K562 (cell line): ENCODE results near the gene LRRC9. TPM values are rescaled to one million over a fixed set of nuclear protein-coding genes. Genes with fewer than 3 reads are reported as not detected.
A peak's percentile ranks its signal among the peaks of the same experiment; 100 is the strongest.

Experiments
- ADNP ChIP-seq: fragments of 200-800 bp; sonication (Bioruptor generic); IDR thresholded peaks from 2 replicates; pipeline ENCODE4 v1.6.1; 2016; ENCODE audit warnings: missing genetic modification characterization, missing compliant biosample characterization
- CBX2 ChIP-seq: fragments of 200-600 bp; sonication (generic); IDR thresholded peaks from one replicate; pipeline ENCODE4 v1.6.1; 2012; ENCODE audit warnings: mild to moderate bottlenecking, low read length, inconsistent platforms; ENCODE audit not compliant: insufficient read depth, poor library complexity, severe bottlenecking
- COPS2 ChIP-seq: fragments of 450-650 bp; conservative IDR thresholded peaks from 2 replicates; pipeline ENCODE4 v1.6.1; 2016; ENCODE audit warnings: mild to moderate bottlenecking, moderate library complexity
- KDM5B ChIP-seq: fragments of 200-600 bp; sonication (generic); IDR thresholded peaks from 2 replicates; pipeline ENCODE4 v1.6.1; 2012; ENCODE audit warnings: low read depth, mild to moderate bottlenecking, moderate library complexity, low read length, control low read depth, inconsistent platforms; ENCODE audit not compliant: insufficient replicate concordance
- KLF16 ChIP-seq: IDR thresholded peaks from 2 replicates; pipeline ENCODE4 v1.6.1; 2016; ENCODE audit warnings: antibody characterized with exemption
- MTA3 ChIP-seq: fragments of 450-650 bp; formaldehyde crosslinking; IDR thresholded peaks from 2 replicates; pipeline ENCODE4 v1.6.1; 2017; ENCODE audit warnings: mild to moderate bottlenecking, borderline replicate concordance
- PHF8 ChIP-seq: fragments of 200-600 bp; sonication (generic); IDR thresholded peaks from 2 replicates; pipeline ENCODE4 v1.6.1; 2012; ENCODE audit warnings: mixed run types, mild to moderate bottlenecking, inconsistent platforms, low read length, moderate library complexity, borderline replicate concordance
- POLR3G ChIP-seq: IDR thresholded peaks from 2 replicates; pipeline ENCODE4 v1.6.1; 2011; ENCODE audit not compliant: insufficient read length, insufficient replicate concordance; ENCODE audit errors: extremely low read depth
- RFX7 ChIP-seq: fragments of 250-450 bp; sonication (Bioruptor Pico); IDR thresholded peaks from 2 replicates; pipeline ENCODE4 v1.5.1; 2021; ENCODE audit warnings: mild to moderate bottlenecking
- TAF7 ChIP-seq: fragments of 450-650 bp; IDR thresholded peaks from 2 replicates; pipeline ENCODE4 v1.6.1; 2016; ENCODE audit warnings: missing genetic modification characterization, missing compliant biosample characterization
- YY1 ChIP-seq, 3 experiments: IDR thresholded peaks; 2 replicates each; pipeline ENCODE4 v1.6.1; 2011; ENCODE audit warnings: low read length in 2 of 3, mild to moderate bottlenecking in 2 of 3, moderate library complexity in 2 of 3, borderline replicate concordance in 1 of 3, control low read depth in 1 of 3, low read depth in 1 of 3; ENCODE audit not compliant: insufficient read depth in 3 of 3, insufficient replicate concordance in 2 of 3, control insufficient read depth in 1 of 3, insufficient read length in 1 of 3; ENCODE audit errors: extremely low read depth in 1 of 3
- ZNF174 ChIP-seq: fragments of 250-450 bp; sonication (Bioruptor Pico); IDR thresholded peaks from 2 replicates; pipeline ENCODE4 v1.4.0; 2020; ENCODE audit warnings: mild to moderate bottlenecking
- ZNF282 ChIP-seq: sonication (generic); formaldehyde crosslinking; IDR thresholded peaks from 2 replicates; pipeline ENCODE4 v1.8.1; 2023; ENCODE audit warnings: missing genetic modification reagents
- ZNF589 ChIP-seq: fragments of 200-800 bp; sonication (Bioruptor generic); IDR thresholded peaks from 2 replicates; pipeline ENCODE4 v1.6.1; 2016; ENCODE audit warnings: low read depth, missing genetic modification characterization, missing compliant biosample characterization
- polyA plus RNA-seq, 8 experiments: library from polyadenylated mRNA; depleted of rRNA in 4 of 8; stranded (reverse) in 5 of 8; unstranded in 3 of 8; fragments of >200 nt; fragmentation: Nextera tagmentation in 2 of 8; fragmentation: Illumina TruSeq in 1 of 8; extraction: Ambion mirVana in 2 of 8; extraction: Trizol in 1 of 8; gene quantifications; 2 replicates each; pipeline versions ENCODE4 v1.2.1 to v1.2.3, GENCODE V29; 2011 to 2014; ENCODE audit warnings: inconsistent platforms in 1 of 8, missing spikeins in 1 of 8
- total RNA-seq, 7 experiments: library from RNA; depleted of rRNA in 6 of 7; stranded (reverse); fragments of >200 nt in 6 of 7; fragmentation: Illumina TruSeq in 2 of 7; extraction: Trizol in 2 of 7; gene quantifications; 2 replicates each; pipeline versions ENCODE4 v1.2.1 to v1.2.3, GENCODE V29; 2011 to 2021; ENCODE audit warnings: low replicate concordance in 1 of 7
- TF ChIP-seq, protein P1 (sequence below): fragments of 250-450 bp; sonication (Bioruptor Pico); IDR thresholded peaks from 2 replicates; pipeline ENCODE4 v1.8.0; 2021; ENCODE audit warnings: moderate library complexity, mild to moderate bottlenecking, inconsistent platforms
- TF ChIP-seq, protein P2 (sequence below): fragments of 250-450 bp; sonication (Bioruptor Pico); IDR thresholded peaks from 2 replicates; pipeline ENCODE4 v1.8.0; 2021; ENCODE audit warnings: borderline replicate concordance, mild to moderate bottlenecking, moderate library complexity; ENCODE audit not compliant: poor library complexity, severe bottlenecking
- TF ChIP-seq, protein P3 (sequence below): fragments of 250-450 bp; sonication (Bioruptor Pico); IDR thresholded peaks from 2 replicates; pipeline ENCODE4 v1.4.0; 2020
- TF ChIP-seq, protein P4 (sequence below): fragments of 450-650 bp; IDR thresholded peaks from one replicate; pipeline ENCODE4 v1.6.1; 2018; ENCODE audit warnings: mild to moderate bottlenecking, moderate library complexity; ENCODE audit not compliant: partially characterized antibody

The LRRC9 gene
- total and polyA plus RNA-seq, 9 of the 15 experiments (the other 6 are each of a cell fraction or from before 2014, with no cell fraction given): not detected

DNA sequence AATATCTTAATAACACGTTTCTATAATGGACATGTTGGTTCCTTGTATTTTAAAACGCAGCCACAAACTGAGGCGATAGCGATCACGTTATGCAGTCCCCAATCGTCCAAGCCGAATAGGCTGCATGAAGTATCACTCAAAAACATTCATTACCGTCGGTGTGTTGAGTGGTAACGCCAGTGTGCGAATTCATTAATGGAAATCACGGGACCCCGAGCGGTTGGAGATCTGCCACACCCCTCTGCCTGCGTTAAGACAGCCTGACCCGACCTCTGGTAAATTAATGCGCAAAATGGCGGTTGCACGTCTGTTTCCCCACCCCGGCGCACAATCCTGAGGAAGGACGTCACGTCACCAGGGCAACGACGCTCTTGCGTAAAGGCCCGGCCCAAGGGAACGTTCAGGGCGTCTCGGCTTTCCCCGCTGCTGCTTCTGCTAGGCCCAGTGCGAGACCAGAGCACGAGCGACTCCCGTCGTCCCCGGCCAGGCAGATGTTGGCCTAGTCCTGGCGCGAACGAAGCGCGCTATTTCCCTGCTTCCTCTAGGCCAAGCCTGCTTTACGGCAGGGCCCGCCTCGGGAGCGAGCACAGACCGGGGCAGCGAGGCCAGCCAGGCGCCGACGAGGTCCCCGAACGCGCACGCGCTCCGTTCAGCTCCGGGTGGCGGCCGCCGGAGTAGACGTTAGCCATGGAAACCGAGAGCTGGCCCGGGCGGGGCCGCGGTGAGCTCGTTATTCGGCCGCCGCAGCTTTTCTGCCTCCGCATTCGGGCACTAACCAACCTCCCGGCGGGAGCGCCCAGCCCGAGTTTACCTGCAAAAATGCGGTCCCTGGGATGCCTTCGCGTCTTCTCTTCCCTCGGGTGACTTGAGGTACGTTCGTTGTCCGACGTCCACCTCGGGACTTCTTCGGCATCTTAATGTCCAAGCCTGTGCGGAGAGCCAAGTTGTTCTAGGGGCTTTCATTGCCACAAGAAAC lies 171.9 kb downstream of the LRRC9 start, which contains the start of gene PCNX4 (continued):
- TF ChIP-seq YY1 (IDR thresholded peaks at IDR 0.05; ENCODE audit: borderline replicate concordance in 1 of 3, control insufficient read depth in 1 of 3, extremely low read depth in 1 of 3, insufficient read depth in 3 of 3, insufficient read length in 1 of 3, insufficient replicate concordance in 2 of 3, low read depth in 1 of 3, low read length in 2 of 3) (peak; percentile 61 to 93 (median 87)), TAF7 (tag) (peak; percentile 3; the same call in 1 of the 2 replicates), CBX2 (no peak), PHF8 (peak; percentile 96), RFX7 (no peak), ZNF589 (CRISPR knock-in tag) (no peak), ZNF174 (CRISPR knock-in tag) (no peak), ADNP (tag) (no peak), KLF16 (no peak), MTA3 (0 out of 2 replicates have a peak, but pooled peaks have one; percentile 64), COPS2 (no peak), POLR3G (no peak), ZNF282 (CRISPR knock-in tag) (no peak), KDM5B (peak; percentile 81)
- TF ChIP-seq, protein P1, sequence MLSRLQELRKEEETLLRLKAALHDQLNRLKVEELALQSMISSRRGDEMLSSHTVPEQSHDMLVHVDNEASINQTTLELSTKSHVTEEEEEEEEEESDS (CRISPR knock-in tag): no peak
- TF ChIP-seq, protein P2, sequence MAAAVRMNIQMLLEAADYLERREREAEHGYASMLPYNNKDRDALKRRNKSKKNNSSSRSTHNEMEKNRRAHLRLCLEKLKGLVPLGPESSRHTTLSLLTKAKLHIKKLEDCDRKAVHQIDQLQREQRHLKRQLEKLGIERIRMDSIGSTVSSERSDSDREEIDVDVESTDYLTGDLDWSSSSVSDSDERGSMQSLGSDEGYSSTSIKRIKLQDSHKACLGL (CRISPR knock-in tag): no peak
- TF ChIP-seq, protein P3, sequence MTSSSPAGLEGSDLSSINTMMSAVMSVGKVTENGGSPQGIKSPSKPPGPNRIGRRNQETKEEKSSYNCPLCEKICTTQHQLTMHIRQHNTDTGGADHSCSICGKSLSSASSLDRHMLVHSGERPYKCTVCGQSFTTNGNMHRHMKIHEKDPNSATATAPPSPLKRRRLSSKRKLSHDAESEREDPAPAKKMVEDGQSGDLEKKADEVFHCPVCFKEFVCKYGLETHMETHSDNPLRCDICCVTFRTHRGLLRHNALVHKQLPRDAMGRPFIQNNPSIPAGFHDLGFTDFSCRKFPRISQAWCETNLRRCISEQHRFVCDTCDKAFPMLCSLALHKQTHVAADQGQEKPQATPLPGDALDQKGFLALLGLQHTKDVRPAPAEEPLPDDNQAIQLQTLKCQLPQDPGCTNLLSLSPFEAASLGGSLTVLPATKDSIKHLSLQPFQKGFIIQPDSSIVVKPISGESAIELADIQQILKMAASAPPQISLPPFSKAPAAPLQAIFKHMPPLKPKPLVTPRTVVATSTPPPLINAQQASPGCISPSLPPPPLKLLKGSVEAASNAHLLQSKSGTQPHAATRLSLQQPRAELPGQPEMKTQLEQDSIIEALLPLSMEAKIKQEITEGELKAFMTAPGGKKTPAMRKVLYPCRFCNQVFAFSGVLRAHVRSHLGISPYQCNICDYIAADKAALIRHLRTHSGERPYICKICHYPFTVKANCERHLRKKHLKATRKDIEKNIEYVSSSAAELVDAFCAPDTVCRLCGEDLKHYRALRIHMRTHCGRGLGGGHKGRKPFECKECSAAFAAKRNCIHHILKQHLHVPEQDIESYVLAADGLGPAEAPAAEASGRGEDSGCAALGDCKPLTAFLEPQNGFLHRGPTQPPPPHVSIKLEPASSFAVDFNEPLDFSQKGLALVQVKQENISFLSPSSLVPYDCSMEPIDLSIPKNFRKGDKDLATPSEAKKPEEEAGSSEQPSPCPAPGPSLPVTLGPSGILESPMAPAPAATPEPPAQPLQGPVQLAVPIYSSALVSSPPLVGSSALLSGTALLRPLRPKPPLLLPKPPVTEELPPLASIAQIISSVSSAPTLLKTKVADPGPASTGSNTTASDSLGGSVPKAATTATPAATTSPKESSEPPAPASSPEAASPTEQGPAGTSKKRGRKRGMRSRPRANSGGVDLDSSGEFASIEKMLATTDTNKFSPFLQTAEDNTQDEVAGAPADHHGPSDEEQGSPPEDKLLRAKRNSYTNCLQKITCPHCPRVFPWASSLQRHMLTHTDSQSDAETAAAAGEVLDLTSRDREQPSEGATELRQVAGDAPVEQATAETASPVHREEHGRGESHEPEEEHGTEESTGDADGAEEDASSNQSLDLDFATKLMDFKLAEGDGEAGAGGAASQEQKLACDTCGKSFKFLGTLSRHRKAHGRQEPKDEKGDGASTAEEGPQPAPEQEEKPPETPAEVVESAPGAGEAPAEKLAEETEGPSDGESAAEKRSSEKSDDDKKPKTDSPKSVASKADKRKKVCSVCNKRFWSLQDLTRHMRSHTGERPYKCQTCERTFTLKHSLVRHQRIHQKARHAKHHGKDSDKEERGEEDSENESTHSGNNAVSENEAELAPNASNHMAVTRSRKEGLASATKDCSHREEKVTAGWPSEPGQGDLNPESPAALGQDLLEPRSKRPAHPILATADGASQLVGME (CRISPR knock-in tag): no peak
- TF ChIP-seq, protein P4, sequence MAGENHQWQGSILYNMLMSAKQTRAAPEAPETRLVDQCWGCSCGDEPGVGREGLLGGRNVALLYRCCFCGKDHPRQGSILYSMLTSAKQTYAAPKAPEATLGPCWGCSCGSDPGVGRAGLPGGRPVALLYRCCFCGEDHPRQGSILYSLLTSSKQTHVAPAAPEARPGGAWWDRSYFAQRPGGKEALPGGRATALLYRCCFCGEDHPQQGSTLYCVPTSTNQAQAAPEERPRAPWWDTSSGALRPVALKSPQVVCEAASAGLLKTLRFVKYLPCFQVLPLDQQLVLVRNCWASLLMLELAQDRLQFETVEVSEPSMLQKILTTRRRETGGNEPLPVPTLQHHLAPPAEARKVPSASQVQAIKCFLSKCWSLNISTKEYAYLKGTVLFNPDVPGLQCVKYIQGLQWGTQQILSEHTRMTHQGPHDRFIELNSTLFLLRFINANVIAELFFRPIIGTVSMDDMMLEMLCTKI: no peak
